MM.1S (cell line): ENCODE data around the gene TBC1D25.

ENCODE experiments used
- EZH2phosphoT487 ChIP-seq: fragments of 300-600 bp; sonication (generic); IDR thresholded peaks from 2 replicates; pipeline ENCODE4 v1.6.1; 2018; ENCODE audit warnings: antibody characterized with exemption, low read length
- TF ChIP-seq, protein P1 (sequence below): fragments of 300-600 bp; sonication (generic); IDR thresholded peaks from 2 replicates; pipeline ENCODE4 v1.5.1; 2016; ENCODE audit warnings: antibody characterized with exemption, low read length, mixed read lengths

DNA sequence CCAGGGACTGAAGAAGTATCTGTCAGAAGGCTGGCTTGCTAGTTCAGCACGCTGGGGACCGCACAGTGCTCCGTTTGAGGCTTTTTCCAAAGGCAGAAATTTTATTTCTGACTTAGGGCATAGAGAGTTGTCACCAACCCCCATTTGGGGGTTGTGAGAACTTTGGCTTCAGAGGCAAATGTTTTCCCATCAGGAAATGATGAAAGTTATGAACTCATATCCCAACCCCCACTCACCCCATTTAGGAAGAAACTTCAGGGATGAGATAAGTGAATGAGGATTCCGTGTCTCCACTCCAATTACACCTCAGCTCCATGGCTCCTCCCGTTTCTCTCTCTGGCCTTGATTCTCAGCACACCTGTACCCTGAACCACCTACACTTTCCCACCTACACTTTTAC is 53.5 kb downstream of the TBC1D25 start:
- TF ChIP-seq, protein P1, sequence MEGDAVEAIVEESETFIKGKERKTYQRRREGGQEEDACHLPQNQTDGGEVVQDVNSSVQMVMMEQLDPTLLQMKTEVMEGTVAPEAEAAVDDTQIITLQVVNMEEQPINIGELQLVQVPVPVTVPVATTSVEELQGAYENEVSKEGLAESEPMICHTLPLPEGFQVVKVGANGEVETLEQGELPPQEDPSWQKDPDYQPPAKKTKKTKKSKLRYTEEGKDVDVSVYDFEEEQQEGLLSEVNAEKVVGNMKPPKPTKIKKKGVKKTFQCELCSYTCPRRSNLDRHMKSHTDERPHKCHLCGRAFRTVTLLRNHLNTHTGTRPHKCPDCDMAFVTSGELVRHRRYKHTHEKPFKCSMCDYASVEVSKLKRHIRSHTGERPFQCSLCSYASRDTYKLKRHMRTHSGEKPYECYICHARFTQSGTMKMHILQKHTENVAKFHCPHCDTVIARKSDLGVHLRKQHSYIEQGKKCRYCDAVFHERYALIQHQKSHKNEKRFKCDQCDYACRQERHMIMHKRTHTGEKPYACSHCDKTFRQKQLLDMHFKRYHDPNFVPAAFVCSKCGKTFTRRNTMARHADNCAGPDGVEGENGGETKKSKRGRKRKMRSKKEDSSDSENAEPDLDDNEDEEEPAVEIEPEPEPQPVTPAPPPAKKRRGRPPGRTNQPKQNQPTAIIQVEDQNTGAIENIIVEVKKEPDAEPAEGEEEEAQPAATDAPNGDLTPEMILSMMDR, result no peak
- no peak for TF ChIP-seq EZH2phosphoT487
